ENCODE results near the gene EBP. TPM values are rescaled to one million over a fixed set of nuclear protein-coding genes. Genes with fewer than 3 reads are reported as not detected.
"Not testable (repeated sequence)": the region's sequence is repeated elsewhere in the genome, so short reads cannot be mapped to it uniquely, and the experiment has no call there.

Gene EBP
- total RNA-seq, 1 donor from 2014 or later = 39.1 TPM

DNA sequence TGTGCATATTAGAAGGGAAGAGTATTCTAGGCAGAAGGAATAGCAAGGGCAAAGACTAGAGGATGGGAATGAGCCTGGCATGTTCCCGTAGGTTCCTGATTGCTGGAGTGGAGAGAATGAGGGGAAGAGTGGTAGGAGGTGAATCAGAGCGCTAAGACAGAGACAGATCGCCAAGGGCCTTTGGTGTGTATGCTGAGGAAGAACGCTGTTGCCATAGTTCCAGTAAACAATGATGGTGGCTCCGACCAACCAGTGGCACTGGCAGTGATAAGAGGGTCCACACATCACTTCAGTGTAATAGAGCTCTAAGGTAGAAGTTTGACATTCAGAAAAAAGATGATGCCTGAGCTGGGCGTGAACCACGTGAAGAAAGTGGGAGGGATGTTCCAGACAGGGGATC, 18.9 kb downstream of the EBP start:
- no peak for DNase-seq (ENCODE audit: low spot score)
- Mint-ChIP-seq H3K4me3 (ENCODE audit: unreplicated experiment) (peak overlapping the region; percentile 79), H3K27ac (ENCODE audit: unreplicated experiment) (peak overlapping the region; percentile 93), H3K27me3 (ENCODE audit: low read depth) (no peaks in the 10 kb centered on the region), H3K9me3 (ENCODE audit: low read depth) (peaks cover 4% of the 10 kb centered on the region), H3K4me1 (ENCODE audit: low read depth) (peaks cover 16% of the 10 kb centered on the region), H3K36me3 (ENCODE audit: low read depth) (peaks cover 4% of the 10 kb centered on the region)
- TF ChIP-seq, protein P1, sequence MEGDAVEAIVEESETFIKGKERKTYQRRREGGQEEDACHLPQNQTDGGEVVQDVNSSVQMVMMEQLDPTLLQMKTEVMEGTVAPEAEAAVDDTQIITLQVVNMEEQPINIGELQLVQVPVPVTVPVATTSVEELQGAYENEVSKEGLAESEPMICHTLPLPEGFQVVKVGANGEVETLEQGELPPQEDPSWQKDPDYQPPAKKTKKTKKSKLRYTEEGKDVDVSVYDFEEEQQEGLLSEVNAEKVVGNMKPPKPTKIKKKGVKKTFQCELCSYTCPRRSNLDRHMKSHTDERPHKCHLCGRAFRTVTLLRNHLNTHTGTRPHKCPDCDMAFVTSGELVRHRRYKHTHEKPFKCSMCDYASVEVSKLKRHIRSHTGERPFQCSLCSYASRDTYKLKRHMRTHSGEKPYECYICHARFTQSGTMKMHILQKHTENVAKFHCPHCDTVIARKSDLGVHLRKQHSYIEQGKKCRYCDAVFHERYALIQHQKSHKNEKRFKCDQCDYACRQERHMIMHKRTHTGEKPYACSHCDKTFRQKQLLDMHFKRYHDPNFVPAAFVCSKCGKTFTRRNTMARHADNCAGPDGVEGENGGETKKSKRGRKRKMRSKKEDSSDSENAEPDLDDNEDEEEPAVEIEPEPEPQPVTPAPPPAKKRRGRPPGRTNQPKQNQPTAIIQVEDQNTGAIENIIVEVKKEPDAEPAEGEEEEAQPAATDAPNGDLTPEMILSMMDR (IDR thresholded peaks at IDR 0.05) = no peak

DNA sequence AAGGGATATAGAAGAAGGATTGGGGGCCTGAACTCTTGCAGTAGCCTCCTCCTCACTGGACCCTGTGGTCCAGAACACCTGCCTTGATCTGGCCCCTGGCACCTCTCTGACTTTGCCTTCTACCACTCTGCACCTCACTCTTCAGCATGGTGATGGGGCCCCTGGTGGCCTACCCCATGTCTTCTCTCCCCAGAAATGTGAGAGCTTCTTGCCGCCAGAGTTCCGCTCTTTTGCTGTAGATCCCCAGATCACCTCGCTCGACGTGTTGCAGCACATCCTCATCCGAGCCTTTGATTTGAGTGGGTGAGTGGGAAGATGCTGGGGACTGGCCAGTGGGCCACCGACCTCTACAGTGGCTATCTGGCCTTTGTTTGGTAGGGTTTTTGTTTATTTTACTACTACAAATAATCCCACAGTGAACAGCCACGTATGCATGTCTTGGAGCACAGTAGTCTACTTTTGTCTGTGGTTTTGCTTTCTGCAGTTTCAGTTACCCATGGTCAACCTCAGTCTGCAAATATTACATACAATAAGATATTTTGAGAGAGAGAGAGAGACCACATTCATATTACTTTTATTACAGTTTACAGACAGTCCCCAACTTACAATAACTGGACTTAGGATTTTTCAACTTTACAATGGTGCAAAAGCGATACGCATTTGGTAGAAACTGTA, 19.7 kb downstream of the EBP start:
- peaks cover 4% of the 10 kb centered on the region for H3K9me3 Mint-ChIP-seq (ENCODE audit: low read depth)
- H3K4me1 Mint-ChIP-seq (ENCODE audit: low read depth) = peaks cover 16% of the 10 kb centered on the region
- H3K27me3 Mint-ChIP-seq (ENCODE audit: low read depth) = no peaks in the 10 kb centered on the region
- H3K4me3 Mint-ChIP-seq (ENCODE audit: unreplicated experiment) = peak overlapping the region; percentile 23
- no peak overlapping the region for H3K27ac Mint-ChIP-seq (ENCODE audit: unreplicated experiment)
- H3K36me3 Mint-ChIP-seq (ENCODE audit: low read depth) = peaks cover 4% of the 10 kb centered on the region
- no peak for DNase-seq (ENCODE audit: low spot score)
- TF ChIP-seq, protein P1 (IDR thresholded peaks at IDR 0.05) = no peak

DNA sequence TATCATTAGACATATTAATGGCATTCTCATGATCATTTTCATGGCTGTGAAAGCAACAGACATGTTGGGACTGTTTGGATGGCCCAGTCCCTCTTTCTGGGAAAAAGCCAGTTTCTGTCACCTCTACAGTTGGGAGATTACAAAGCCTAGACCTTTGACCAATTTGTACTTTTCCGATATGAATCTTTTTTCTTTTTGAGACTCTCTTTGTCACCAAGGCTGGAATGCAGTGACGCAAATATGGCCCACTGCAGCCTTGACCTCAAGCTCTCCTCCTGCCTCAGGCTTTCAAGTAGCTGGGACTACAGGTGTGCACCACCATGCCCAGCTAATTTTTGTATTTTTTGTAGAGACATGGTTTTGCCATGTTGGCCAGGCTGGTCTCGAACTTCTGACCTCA, 27.3 kb downstream of the EBP start:
- no peaks in the 10 kb centered on the region for H3K27me3 Mint-ChIP-seq (ENCODE audit: low read depth)
- TF ChIP-seq, protein P1 (IDR thresholded peaks at IDR 0.05) = no peak

DNA sequence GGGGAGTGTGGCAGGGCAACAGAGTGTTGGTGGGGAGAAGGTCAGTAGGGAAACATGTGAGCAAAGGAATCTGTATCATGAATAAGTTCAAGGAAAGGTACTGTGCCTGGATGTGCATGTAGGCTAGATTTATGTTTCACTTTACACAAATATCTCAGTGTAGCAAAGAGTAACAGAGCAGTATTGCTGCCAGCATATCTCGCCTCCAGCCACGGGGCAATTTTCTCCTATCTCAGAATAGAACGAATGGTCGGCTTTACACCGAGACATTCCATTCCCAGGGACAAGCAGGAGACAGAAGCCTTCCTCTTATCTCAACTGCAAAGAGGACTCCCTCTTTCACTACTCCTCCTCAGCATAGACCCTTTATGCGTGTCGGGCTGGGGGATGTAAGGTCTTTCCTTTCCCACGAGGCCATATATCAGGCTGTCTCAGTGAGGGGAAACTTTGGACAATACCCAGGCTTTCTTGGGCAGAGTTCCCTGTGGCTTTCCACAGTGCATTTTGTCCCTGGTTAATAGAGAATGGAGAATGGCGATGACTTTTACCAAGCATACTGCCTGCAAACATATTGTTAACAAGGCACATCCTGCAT, 34.2 kb downstream of the EBP start:
- H3K27me3 Mint-ChIP-seq (ENCODE audit: low read depth); H3K9me3 Mint-ChIP-seq (ENCODE audit: low read depth); DNase-seq (ENCODE audit: low spot score); H3K4me1 Mint-ChIP-seq (ENCODE audit: low read depth); H3K27ac Mint-ChIP-seq (ENCODE audit: unreplicated experiment); H3K4me3 Mint-ChIP-seq (ENCODE audit: unreplicated experiment): not testable (repeated sequence)
- peaks cover 20% of the 10 kb centered on the region for H3K36me3 Mint-ChIP-seq (ENCODE audit: low read depth)

More for the DNA sequence above, 27.3 kb downstream of the EBP start:
- Mint-ChIP-seq H3K36me3 (ENCODE audit: low read depth) (peaks cover 9% of the 10 kb centered on the region), H3K4me1 (ENCODE audit: low read depth) (no peaks in the 10 kb centered on the region), H3K4me3 (ENCODE audit: unreplicated experiment) (no peak overlapping the region), H3K9me3 (ENCODE audit: low read depth) (no peaks in the 10 kb centered on the region), H3K27ac (ENCODE audit: unreplicated experiment) (no peak overlapping the region)
- no peak for DNase-seq (ENCODE audit: low spot score)

DNA sequence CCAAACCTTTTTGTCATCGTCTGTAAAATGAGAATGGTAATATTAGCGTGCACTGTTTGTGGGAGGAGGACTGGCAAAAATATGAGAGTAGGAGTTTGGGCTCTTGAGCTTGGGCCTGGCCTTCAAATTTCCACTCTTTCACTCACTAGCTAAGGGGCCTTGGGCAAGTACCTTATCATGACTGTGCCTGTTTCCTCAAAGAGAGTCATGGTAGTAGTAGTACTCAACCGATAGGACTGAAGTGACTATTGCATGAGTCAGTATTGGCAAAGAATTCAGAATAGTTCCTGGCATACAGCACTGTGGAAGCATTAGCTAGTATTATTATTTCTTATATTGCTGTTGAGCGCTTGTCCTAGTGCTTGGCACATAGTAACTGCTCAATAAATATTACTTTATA, 36.7 kb downstream of the EBP start:
- Mint-ChIP-seq H3K36me3 (ENCODE audit: low read depth) (peaks cover 23% of the 10 kb centered on the region), H3K9me3 (ENCODE audit: low read depth) (peaks cover 13% of the 10 kb centered on the region), H3K4me1 (ENCODE audit: low read depth) (peaks cover 3% of the 10 kb centered on the region), H3K27ac (ENCODE audit: unreplicated experiment) (peak overlapping the region; percentile 17), H3K4me3 (ENCODE audit: unreplicated experiment) (no peak overlapping the region), H3K27me3 (ENCODE audit: low read depth) (no peaks in the 10 kb centered on the region)
- TF ChIP-seq, protein P1 (IDR thresholded peaks at IDR 0.05) = no peak
- DNase-seq (ENCODE audit: low spot score) = no peak

DNA sequence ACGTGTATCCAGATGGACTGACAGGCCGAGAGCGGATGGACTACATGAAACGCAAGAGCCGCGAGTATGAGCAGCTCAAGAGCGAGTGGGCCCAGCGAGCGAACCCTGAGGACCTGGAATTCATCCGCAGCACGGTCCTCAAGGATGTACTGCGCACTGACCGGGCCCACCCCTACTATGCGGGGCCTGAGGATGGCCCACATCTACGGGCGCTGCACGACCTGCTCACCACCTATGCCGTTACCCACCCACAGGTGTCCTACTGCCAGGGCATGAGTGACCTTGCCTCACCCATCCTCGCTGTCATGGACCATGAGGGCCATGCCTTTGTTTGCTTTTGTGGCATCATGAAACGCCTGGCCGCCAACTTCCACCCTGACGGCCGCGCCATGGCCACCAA, 38.0 kb downstream of the EBP start:
- peaks cover 12% of the 10 kb centered on the region for H3K9me3 Mint-ChIP-seq (ENCODE audit: low read depth)
- TF ChIP-seq, protein P1 (IDR thresholded peaks at IDR 0.05) = no peak
- H3K27me3 Mint-ChIP-seq (ENCODE audit: low read depth) = no peaks in the 10 kb centered on the region
- H3K36me3 Mint-ChIP-seq (ENCODE audit: low read depth) = peaks cover 22% of the 10 kb centered on the region
- DNase-seq (ENCODE audit: low spot score) = peak; percentile 69
- H3K4me3 Mint-ChIP-seq (ENCODE audit: unreplicated experiment) = no peak overlapping the region
- H3K4me1 Mint-ChIP-seq (ENCODE audit: low read depth) = peaks cover 3% of the 10 kb centered on the region
- H3K27ac Mint-ChIP-seq (ENCODE audit: unreplicated experiment) = no peak overlapping the region
